Measurements from ENCODE around the gene CALML3. TPM values are rescaled to one million over a fixed set of nuclear protein-coding genes. Genes with fewer than 3 reads are reported as not detected.

Gene CALML3
- total RNA-seq, 1 experiment from 2014 or later = not detected

- H2BK120ac ChIP-seq (ENCODE audit: low read depth, low read length, poor library complexity, severe bottlenecking) = no peak overlapping the region
- no peak overlapping the region for H4K5ac ChIP-seq (ENCODE audit: insufficient read length, low read depth, low read length)
- H4K91ac ChIP-seq (ENCODE audit: insufficient read length, low read depth, low read length) = no peak overlapping the region
- no peak overlapping the region for H3K56ac ChIP-seq (ENCODE audit: insufficient read length, low read depth, low read length)
- TF ChIP-seq CTCF (conservative IDR thresholded peaks at IDR 0.05) = no peak
- H3K9ac ChIP-seq (ENCODE audit: extremely low read depth, insufficient read length, low read length) = no peak overlapping the region
- no peaks in the 10 kb centered on the region for H3K9me3 ChIP-seq (ENCODE audit: control insufficient read depth, low read depth, low read length)
- no peak overlapping the region for H2BK15ac ChIP-seq (ENCODE audit: low read depth, low read length)
- H3K4me3 Mint-ChIP-seq = no peak overlapping the region
- H3K4ac ChIP-seq (ENCODE audit: low read depth, low read length) = no peak overlapping the region
- no peaks in the 10 kb centered on the region for H3K4me1 ChIP-seq (ENCODE audit: insufficient read depth, low read length)
- no peaks in the 10 kb centered on the region for H4K20me1 ChIP-seq (ENCODE audit: control insufficient read depth, insufficient read depth, insufficient read length)
- peaks cover 0 to 4% (median 0%) of the 10 kb centered on the region in 3 experiments; a peak in 1 of 7 replicates for H3K36me3 Mint-ChIP-seq (ENCODE audit: insufficient read depth in 1 of 3, low read depth in 3 of 3)
- H3K27ac ChIP-seq (ENCODE audit: insufficient read length, low read depth, low read length) = no peak overlapping the region
- H2AFZ ChIP-seq (ENCODE audit: low read length) = no peak overlapping the region
- no peaks in the 10 kb centered on the region for H3K79me2 ChIP-seq (ENCODE audit: insufficient read depth, low read length)
- no peak overlapping the region for H2AK5ac ChIP-seq (ENCODE audit: insufficient read length, low read length)
- no peaks in the 10 kb centered on the region for H3K23me2 ChIP-seq (ENCODE audit: insufficient read length, low read depth, low read length, poor library complexity, severe bottlenecking)
- H3K27me3 Mint-ChIP-seq (ENCODE audit: low read depth) = peaks cover 3% of the 10 kb centered on the region; the same call in 1 of the 2 replicates
- H3K4me2 ChIP-seq (ENCODE audit: insufficient read depth, insufficient read length, low read length) = no peak overlapping the region
- H3K79me1 ChIP-seq (ENCODE audit: insufficient read depth, low read depth, low read length, poor library complexity, severe bottlenecking) = no peaks in the 10 kb centered on the region
- H2BK12ac ChIP-seq (ENCODE audit: insufficient read length, low read depth, low read length) = no peak overlapping the region
- H3K27ac Mint-ChIP-seq = peak overlapping the region in 1 of 3 experiments; percentile 0; a peak in 2 of 7 replicates
- H3T11ph ChIP-seq (ENCODE audit: low read length) = no peak overlapping the region
- WGBS (ENCODE audit: extremely low coverage, insufficient read length, low lambda C conversion rate) = no CpG with 5 or more reads among the region's 4 CpGs
- no peak overlapping the region for H4K8ac ChIP-seq (replicated peaks; ENCODE audit: insufficient read length, low read depth, low read length)
- DNase-seq = no peak
- H3K14ac ChIP-seq (ENCODE audit: insufficient read depth, low read length) = no peak overlapping the region
- no peak overlapping the region for H2BK5ac ChIP-seq (ENCODE audit: insufficient read length, low read length)
- no peak overlapping the region for H3K18ac ChIP-seq (ENCODE audit: insufficient read length, low read depth, low read length)
- H3K9me3 Mint-ChIP-seq = peaks cover 0 to 3% of the 10 kb centered on the region in 2 experiments; a peak in 1 of 5 replicates
- no peaks in the 10 kb centered on the region for H3K27me3 ChIP-seq (ENCODE audit: insufficient read depth, low read length)
- no peak overlapping the region for H2BK20ac ChIP-seq (ENCODE audit: low read depth, low read length, poor library complexity, severe bottlenecking)
- peaks cover 5 to 17% of the 10 kb centered on the region in 2 experiments; a peak in 3 of 4 replicates for H3K4me1 Mint-ChIP-seq
- no peak overlapping the region for H3K23ac ChIP-seq (ENCODE audit: insufficient read length, low read depth, low read length)
These were observed 51.5 kb downstream of the CALML3 start for GRCh38 chr10:5576154-5576748.

Other genes with a start within 250 kb of the CALML3 start
- not detected in 2 replicates for gene UCN3, start 160.0 kb upstream of the CALML3 start, total RNA-seq (2021)
- gene TUBAL3, start 120.1 kb upstream of the CALML3 start, total RNA-seq (2021) = not detected in 2 replicates
- gene NET1, start 112.4 kb upstream of the CALML3 start, total RNA-seq (2021) = 50.6 and 57.5 TPM in 2 replicates
- not detected in 2 replicates for gene CALML5, start 25.4 kb upstream of the CALML3 start, total RNA-seq (2021)
- gene ASB13, start 141.6 kb downstream of the CALML3 start, total RNA-seq (2021) = 13.8 and 14.9 TPM in 2 replicates
- 64.5 and 67.0 TPM in 2 replicates for gene TASOR2, start 159.9 kb downstream of the CALML3 start, total RNA-seq (2021)

Data from H9 (cell line).